OCI-LY7 (cell line): ENCODE data around the gene SLX4IP. TPM values are rescaled to one million over a fixed set of nuclear protein-coding genes. Genes with fewer than 3 reads are reported as not detected.

Experiments used
- BruUV-seq: library from RNA; stranded (reverse); fragments of 400-500 nt; replicated peaks from 2 replicates; lab custom pipeline; 2021; lab: Mats Ljungman, UMichigan
- CTCF ChIA-PET: fragments of 300-600 bp; sonication (Branson Sonifier 250); formaldehyde crosslinking; loops from one replicate; lab custom pipeline; 2022; ENCODE audit warnings: antibody characterized with exemption; ENCODE audit not compliant: unreplicated experiment; lab: Charles Lee
- POLR2A ChIA-PET: fragments of 300-600 bp; sonication (Branson Sonifier 250); formaldehyde crosslinking; loops from one replicate; lab custom pipeline; 2022; ENCODE audit warnings: antibody characterized with exemption; lab: Charles Lee
- DNase-seq: peaks from one replicate; pipeline ENCODE4 v3.0.0-alpha.2; 2015; ENCODE audit warnings: low spot score
- H2AFZ ChIP-seq: fragments of 200-600 bp; sonication (generic), shearing (Covaris generic); 2 replicates; pipeline ENCODE4 v1.6.1; 2014; ENCODE audit warnings: mild to moderate bottlenecking, antibody characterized with exemption, low read length, moderate library complexity
- H3K27ac ChIP-seq: fragments of 200-600 bp; sonication (generic); 2 replicates; pipeline ENCODE4 v1.5.1; 2014; ENCODE audit warnings: mixed run types, low read depth, mild to moderate bottlenecking, moderate library complexity, low read length, inconsistent platforms; ENCODE audit not compliant: poor library complexity, severe bottlenecking
- H3K36me3 ChIP-seq: fragments of 200-600 bp; sonication (generic); 2 replicates; pipeline ENCODE4 v1.6.1; 2014; ENCODE audit warnings: mild to moderate bottlenecking, antibody characterized with exemption, low read length, moderate library complexity, mixed read lengths; ENCODE audit not compliant: insufficient read depth
- H3K4me1 ChIP-seq: fragments of 200-600 bp; sonication (generic); 2 replicates; pipeline ENCODE4 v1.5.1; 2014; ENCODE audit warnings: mild to moderate bottlenecking, low read length; ENCODE audit not compliant: insufficient read depth, poor library complexity, severe bottlenecking
- H3K4me2 ChIP-seq: fragments of 200-600 bp; sonication (generic); 2 replicates; pipeline ENCODE4 v1.6.1; 2014; ENCODE audit warnings: mild to moderate bottlenecking, low read length
- H3K4me3 ChIP-seq: fragments of 200-600 bp; sonication (generic); 2 replicates; pipeline ENCODE4 v1.5.1; 2014; ENCODE audit warnings: mild to moderate bottlenecking, low read depth, low read length; ENCODE audit not compliant: poor library complexity, severe bottlenecking
- H3K79me2 ChIP-seq: fragments of 200-600 bp; sonication (generic); 2 replicates; pipeline ENCODE4 v1.6.1; 2016; ENCODE audit warnings: low read depth, mild to moderate bottlenecking, low read length, moderate library complexity, mixed read lengths; ENCODE audit not compliant: insufficient read depth
- H3K9me2 ChIP-seq: fragments of 200-600 bp; sonication (generic); 2 replicates; pipeline ENCODE4 v1.6.1; 2016; ENCODE audit warnings: mild to moderate bottlenecking, low read length, mixed read lengths; ENCODE audit not compliant: insufficient read depth
- H3K9me3 ChIP-seq: fragments of 200-600 bp; sonication (generic); 2 replicates; pipeline ENCODE4 v1.6.1; 2014; ENCODE audit warnings: mild to moderate bottlenecking, mixed run types, low read length, mixed read lengths
- H4K20me1 ChIP-seq: fragments of 200-600 bp; sonication (generic); 2 replicates; pipeline ENCODE4 v1.6.1; 2014; ENCODE audit warnings: mild to moderate bottlenecking, antibody characterized with exemption, low read length, moderate library complexity, mixed read lengths; ENCODE audit not compliant: insufficient read depth
- CTCF ChIP-seq: fragments of 200-600 bp; sonication (generic); conservative IDR thresholded peaks from 2 replicates; pipeline ENCODE4 v1.5.1; 2014; ENCODE audit warnings: mild to moderate bottlenecking, antibody characterized with exemption, low read length, moderate library complexity, mixed read lengths
- EZH2phosphoT487 ChIP-seq: fragments of 200-600 bp; sonication (generic); IDR thresholded peaks from 2 replicates; pipeline ENCODE4 v1.6.1; 2018; ENCODE audit warnings: low read depth, borderline replicate concordance, mild to moderate bottlenecking, mixed run types, antibody characterized with exemption, low read length, moderate library complexity, mixed read lengths
- intact Hi-C: fragments of 100-400 bp; cut with micrococcal nuclease; formaldehyde crosslinking; loops from one replicate; pipeline ENCODE4 v1.10.0; 2022; ENCODE audit not compliant: unreplicated experiment
- total RNA-seq, 2 experiments: library from RNA; depleted of rRNA in 1 of 2; stranded (reverse); fragments of >200 nt in 1 of 2; shearing (Covaris generic) in 1 of 2; gene quantifications; 2 replicates each; pipeline ENCODE4 v1.2.3, GENCODE V29; 2014 to 2022

SLX4IP gene
- total RNA-seq, 2 experiments from 2014 or later: 4.1 to 9.2 TPM

GRCh38 chr20:10462516-10462915, 27.4 kb downstream of the SLX4IP start:
- intact Hi-C loops: no loop called here
- no peak overlapping the region for H2AFZ ChIP-seq
- TF ChIP-seq CTCF (no peak), EZH2phosphoT487 (no peak)
- H3K36me3 ChIP-seq: peaks cover 9% of the 10 kb centered on the region; the same call in 1 of the 2 replicates
- no peak overlapping the region for H3K4me2 ChIP-seq
- CTCF ChIA-PET: no interaction called here
- H3K9me2 ChIP-seq: no peaks in the 10 kb centered on the region
- no peaks in the 10 kb centered on the region for H3K9me3 ChIP-seq
- BruUV-seq: no TSS peak
- no peak for DNase-seq
- no peaks in the 10 kb centered on the region for H4K20me1 ChIP-seq
- POLR2A ChIA-PET: interaction anchor here (1.0 kb wide), 1 partner anchor 9 kb away, joined by 3 read pairs; no protein-coding TSS in a partner anchor
- peaks cover 5% of the 10 kb centered on the region; the same call in 1 of the 2 replicates for H3K79me2 ChIP-seq
- no peak overlapping the region for H3K4me3 ChIP-seq
- no peak overlapping the region for H3K27ac ChIP-seq
- H3K4me1 ChIP-seq: no peaks in the 10 kb centered on the region

- POLR2A ChIA-PET: interaction anchor here (0.9 to 1.2 kb wide), 2 partner anchors 9 to 52 kb away, joined by 3 read pairs; no protein-coding TSS in a partner anchor
- intact Hi-C loops: no loop called here
- CTCF ChIA-PET: no interaction called here
Measured at GRCh38 chr20:10463622-10464021, 28.5 kb downstream of the SLX4IP start.

More at GRCh38 chr20:10463622-10464021, 28.5 kb downstream of the SLX4IP start:
- H3K4me3 ChIP-seq: no peak overlapping the region
- no peak for DNase-seq
- H4K20me1 ChIP-seq: no peaks in the 10 kb centered on the region
- no peak overlapping the region for H2AFZ ChIP-seq
- TF ChIP-seq EZH2phosphoT487 (no peak), CTCF (no peak)
- no peaks in the 10 kb centered on the region for H3K9me3 ChIP-seq
- no peaks in the 10 kb centered on the region for H3K4me1 ChIP-seq
- no peak overlapping the region for H3K4me2 ChIP-seq
- no TSS peak for BruUV-seq
- no peak overlapping the region for H3K27ac ChIP-seq
- H3K79me2 ChIP-seq: no peaks in the 10 kb centered on the region
- no peaks in the 10 kb centered on the region for H3K9me2 ChIP-seq
- peaks cover 3% of the 10 kb centered on the region; the same call in 1 of the 2 replicates for H3K36me3 ChIP-seq
